Fibroblast of gingiva (primary cell): ENCODE data around the gene MAN2A2.

Experiments
- DNase-seq: peaks from one replicate; pipeline ENCODE4 v3.0.0-alpha.2; 2011; ENCODE audit warnings: low read depth

MAN2A2 gene

DNA sequence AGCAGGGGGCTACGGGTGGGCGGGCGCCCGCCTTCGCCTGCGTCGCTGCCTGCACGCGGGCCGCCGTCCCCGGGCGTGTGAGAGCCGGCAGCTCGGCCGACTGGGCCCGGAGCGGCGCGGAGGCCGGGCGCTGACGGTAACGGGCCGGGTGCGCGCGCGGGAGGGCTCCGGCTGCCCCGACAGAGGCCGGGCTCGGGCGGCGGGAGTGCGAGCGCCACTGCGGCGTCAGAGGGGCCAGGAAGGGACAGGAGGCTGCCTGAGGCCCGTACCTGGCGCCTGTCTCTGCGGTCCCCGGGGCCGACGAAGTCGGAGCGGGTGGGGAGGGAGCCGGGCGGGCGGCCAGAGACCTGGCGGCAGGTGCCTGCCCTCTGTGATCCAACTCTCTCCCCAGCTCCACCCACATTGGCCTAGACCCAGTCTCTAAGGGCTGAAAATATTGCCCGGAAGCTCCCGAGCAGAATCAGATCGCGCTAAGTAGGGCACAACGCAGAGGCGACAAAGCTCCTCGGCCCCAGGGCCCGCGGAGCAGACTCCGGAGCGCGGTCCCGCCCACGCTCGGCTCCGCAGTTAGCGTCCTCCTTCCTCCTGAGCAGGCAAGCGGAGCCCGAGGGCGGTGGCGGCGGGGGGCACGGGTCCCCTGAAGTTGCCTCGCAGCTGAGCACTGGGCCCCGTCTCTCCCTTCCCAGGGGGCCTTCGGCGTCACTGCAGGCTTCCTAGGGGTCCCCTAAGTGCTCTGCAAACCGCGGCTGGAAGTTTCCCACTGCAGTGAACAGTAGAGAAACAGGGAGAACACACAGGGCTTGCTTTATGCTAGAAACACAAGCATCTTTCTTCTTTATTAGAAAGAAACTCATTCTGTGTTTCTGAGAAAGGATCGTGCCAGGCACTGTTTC is at the start of gene MAN2A2:
MAN2A2 (plus strand) TSS at position 463 of the 893 bp plus-strand sequence. CDS start 906 bp downstream, outside the sequence.
- DNase-seq, result peak; percentile 10

DNA sequence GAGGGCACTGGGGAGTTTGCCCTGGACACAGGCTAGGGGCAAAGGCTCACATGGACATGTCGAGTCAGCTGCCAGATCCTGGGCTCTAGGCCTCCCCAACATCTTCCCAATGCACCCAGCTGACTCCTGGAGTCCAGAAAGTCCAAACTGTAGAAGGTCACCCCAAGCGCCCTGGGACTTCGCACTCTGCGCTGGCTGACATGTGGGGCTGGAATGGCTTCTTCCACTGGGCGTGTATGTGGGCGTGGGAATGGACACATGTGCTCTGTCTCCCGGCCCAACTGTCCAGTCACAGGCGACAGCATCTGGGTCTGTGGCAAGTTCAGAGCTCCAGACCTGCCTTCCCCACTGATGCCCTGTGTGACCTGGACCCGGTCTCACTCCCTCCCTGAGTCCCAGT is 48.0 kb upstream of the MAN2A2 start:
- DNase-seq, result no peak

DNA sequence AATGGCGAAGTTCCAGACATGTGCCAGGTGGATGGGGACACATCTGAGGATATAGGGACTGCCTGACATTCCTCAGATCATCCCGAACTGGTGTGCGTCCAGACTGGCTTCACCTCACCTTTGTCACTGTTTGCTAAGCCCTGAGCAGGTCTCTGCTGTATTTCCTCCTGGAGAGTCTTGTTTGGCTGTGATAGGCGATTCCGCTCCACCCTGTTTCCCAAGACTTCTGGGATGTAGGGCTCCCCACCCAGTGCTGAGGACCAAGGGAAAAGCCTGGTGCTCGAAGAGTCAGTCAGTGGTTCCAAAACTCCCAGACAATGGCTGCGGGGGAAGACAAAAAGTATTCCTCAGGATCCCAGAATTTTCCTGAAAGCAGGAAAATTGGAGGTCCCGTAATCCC is 45.8 kb upstream of the MAN2A2 start:
- no peak for DNase-seq

DNA sequence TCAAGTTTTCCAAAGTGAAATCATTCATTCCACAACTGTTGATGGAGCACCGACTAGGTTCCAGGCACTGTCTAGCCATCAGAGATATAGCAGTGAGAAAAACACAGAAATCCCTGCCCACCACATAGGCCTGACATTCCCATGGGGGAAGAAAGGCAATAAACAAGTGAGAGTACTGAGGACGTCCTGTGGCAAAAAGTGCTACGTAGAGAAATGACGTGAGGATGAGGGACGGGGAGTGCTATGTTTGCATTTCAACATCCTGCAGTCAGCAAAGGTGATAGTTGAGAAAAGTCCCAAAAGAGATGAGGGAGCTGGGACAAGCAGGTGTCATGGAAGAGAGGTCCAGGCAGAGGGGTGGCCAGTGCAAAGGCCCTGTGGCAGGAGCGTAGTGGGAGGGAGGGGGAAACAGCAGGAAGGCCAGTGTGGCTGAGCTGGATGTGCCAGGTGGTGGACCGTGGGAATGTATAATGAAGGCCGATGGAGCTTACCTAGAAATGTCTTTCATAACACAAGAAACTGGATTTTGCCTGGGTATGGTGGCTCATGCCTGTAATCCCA is 45.1 kb upstream of the MAN2A2 start:
- DNase-seq, result no peak

DNA sequence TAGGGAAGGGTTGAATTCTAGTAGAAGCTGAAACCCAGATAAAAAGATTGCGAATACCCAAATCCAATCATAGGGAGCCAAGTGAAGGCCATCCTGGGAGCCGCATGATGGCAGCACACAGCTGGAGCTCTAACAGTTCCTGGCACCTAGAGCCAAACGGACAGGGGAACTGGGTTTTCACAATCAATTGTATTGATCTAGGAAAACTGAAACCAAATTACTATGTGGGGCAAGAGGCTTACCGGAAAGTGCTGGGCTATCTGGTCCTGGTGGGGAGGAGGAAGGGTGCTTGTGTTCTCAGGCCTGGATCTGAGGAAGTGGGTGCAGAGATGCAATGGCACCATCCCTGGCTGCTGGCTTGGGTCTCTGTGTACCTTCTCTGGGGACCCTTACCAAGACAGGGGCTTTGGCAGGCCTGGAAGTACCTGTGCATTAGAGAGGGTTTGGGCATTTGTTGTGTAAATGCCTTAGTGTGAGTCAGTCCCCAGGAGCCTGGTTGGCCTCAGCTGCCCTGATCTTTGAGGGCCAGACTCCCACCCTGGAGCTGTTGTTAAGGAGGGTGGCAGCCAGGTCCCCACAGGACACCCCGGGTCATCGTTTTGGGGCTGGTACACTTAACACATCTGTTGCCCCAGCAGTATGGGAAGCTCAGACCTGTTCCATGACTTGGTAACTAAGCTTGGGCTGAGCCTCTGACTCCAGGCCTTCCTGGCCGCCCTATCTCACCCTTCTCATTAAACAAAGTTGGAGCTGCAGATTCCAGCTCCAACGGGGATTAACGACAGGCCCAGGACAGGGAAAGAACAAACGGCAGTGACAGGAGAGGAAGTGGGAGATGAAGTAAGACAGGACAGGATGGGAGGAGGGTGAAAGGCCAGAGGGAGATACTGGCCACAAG is 43.6 kb upstream of the MAN2A2 start:
- no peak for DNase-seq

DNA sequence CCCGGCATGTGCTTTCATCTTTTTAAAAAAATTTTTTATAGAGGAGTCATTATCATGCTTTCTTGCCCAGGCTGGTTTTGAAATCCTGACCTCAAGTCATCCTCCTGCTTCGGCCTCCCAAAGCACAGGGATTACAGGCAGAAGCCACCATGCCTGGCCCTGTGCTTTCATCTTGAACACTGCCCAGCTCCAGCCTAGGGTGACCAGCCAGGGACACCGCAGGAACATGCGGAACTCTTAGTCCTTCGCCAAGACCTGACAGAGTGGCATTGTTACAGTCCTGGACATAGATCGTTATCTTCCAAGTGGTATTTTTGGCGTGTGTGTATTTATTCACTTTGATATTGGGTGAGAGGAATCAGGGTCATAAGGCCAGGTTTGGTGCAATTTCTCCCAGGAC is 42.7 kb upstream of the MAN2A2 start:
- no peak for DNase-seq

DNA sequence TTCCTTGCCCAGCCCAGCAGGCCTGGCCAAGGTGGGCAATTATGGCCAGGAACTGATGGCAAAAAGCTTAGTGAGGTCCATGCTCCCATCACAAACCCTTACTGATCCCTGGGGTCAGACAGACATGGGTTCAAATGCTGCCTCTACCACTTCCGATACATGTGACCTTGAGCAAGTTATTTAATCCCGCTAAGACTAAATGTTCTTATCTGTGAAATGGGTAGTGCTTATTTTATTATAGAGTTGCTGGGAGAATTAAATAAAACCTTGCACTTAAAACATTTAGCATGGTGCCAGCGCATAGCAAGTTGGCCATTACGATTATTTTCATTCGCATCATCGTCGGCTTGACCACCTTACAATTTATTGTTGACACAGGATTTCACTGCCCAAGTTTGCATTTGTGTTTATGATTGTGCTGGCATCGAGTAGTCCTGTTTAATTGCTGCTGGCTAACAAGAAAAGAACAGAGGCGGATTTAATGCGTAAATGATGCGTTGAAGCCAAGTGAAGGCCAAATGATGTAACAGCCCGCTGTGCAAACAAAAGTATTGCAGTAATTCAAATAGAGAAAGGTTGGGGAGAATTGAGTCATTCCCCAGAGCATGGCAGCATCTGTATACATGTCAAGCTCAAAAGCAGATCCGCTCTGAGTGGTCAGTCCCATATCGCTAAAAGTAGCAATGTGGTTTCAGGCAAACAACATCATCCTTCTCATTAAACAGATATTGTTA is 42.0 kb upstream of the MAN2A2 start:
- DNase-seq, result peak; percentile 71

DNA sequence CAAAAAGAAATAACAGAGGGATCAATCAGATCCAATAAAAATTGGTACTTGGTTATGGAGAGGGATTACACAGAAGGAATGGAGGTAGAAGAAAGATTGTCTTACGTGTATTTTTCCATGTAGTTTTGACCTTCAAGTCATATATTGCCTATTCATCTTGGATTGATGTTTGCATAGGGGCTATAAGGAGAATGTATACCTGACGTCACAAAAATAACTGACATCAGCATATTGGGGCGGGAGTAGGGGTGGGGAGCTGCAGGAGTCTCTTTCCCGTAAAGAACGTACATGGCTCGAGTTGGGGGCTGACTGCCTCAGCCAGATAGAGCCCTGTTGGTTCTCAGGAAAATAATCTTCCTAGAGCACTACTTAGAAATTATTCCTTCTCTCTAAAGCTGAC is 40.6 kb upstream of the MAN2A2 start:
- DNase-seq, result no peak

DNA sequence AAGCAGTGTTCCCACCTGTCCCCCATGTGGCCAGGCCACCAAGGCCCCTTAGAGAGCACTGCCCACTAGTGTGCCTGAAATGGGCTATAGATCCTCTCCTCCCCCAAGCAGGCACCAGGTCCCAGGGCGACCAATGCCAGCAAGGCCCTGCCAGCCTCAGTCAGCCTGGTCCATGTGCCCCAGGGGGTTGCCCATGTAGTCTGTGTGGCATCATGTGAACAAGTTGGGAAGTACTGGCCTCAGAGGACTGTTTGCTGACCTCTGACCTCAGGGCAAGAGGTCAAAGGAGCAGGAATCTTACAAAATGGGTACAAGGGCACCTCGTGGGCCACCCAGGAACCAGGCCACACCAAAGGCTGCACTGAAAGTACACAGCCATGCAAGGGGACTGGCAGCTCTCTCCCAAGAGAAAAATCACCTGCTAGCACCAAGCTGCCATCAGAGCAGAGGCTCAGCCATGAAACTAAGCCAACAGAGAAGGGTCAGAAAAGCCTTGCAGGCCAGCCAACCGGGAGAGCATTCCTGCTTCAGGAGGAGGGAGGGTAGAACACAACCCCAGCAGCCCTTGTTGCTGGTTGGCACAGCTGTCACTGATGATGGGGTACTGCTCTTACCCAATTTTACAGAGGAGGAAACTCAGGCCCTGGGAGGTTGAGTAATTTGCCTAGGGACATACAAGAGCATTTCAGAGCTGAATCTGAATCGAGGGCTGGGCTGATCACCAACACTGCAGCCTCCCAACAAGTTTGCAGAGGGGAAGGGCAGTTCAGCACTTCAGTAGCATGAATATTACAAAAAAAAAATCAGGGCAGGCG is 39.9 kb upstream of the MAN2A2 start:
- DNase-seq, result peak; percentile 96

DNA sequence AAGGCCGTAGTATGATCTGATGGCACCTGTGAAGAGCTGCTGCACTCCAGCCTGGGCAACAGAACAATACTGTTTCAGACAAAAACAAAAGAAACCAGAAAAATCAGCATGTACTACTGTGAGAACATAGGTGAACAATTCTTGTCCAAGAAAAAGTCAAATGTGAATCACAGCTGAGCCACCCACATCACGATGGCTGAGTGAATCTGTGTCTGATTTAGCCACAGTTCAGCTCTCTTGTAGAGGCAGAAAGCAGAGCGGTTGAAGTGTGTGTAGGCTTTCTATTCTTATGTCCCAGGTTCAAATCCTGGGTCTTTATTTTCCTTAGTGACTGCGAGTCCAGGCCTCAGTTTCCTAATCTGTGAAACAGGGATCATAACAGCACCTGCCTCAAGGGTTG is 39.1 kb upstream of the MAN2A2 start:
- DNase-seq, result no peak

DNA sequence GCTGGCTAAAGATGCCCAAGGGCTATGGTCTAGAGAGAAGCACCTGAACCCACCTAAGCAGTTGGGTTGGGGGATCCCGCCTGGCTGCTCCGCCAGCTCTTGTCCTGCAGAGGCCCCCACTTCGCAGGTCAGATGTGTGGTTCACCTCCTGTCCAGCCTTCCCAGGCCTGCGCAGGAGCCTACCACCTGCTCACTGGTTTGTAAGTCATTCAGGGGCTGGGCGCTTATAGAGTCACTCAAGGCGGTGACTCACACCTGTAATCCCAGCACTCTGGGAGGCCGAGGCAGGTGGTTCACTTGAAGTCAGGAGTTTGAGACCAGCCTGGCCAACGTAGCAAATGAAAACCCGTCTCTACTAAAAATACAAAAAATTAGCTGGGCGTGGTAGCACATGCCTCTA is 38.6 kb upstream of the MAN2A2 start:
- no peak for DNase-seq

DNA sequence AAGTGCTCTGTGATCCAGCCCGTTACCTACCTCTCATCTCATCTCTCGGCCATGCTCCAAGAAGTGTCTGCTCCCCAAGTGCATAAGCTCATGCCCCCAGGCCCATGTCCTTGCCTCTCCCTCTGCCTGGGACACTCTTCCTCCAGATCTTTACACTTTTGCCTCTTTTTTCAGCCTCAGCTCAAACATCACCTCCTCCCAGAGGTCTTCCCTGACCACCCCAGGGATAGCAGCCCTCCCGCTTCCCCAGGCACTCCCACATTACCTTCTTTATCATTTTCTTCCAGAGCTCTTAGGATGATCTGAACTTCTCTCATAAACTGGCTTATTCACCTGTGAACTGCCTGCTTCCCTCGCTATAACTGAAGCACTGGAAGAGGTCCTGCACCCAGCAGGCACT is 37.4 kb upstream of the MAN2A2 start:
- no peak for DNase-seq

DNA sequence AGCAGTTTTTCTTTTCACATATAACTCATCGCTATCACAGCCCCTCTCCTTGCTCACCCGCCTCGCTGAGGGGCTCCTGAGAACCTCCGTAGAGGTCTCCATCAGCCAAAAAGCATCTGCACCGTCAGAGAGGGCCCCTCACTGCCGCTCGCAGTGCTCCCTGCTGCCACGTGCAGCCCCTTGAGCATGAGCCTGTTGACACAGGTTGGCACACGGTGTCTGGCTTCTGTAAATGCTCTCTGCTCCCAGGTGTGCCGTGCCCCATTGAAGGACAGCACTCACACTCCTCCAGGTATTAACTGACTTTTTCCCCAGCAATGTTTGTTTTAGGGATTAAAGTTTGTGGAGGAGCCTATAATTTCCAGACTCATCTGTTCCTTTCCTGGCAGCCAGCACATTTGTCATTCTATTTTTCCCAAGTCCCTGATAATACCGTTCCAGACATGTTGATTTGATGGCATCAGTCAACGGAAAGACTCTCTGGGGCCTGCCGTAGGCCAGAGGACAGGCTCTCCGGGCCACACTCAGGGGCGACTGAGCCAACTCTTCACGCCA is 36.9 kb upstream of the MAN2A2 start:
- no peak for DNase-seq

DNA sequence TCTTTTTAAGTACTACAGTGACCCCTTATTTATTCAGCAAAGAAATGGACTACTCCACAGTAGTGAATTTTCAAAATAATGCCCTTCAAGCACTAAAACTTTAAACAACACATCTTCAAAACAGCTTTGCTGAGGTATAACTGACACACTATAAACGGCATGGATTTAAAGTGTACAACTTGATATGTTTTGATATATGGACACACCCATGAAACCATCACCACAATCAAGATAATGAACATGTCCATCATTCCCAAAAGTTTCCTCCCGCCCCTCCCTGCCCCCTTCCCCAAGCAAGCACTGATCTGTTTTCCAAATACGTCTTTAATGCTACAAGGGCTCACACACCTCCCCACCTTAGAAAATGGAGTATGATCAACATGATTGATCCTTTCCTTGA is 36.3 kb upstream of the MAN2A2 start:
- no peak for DNase-seq

DNA sequence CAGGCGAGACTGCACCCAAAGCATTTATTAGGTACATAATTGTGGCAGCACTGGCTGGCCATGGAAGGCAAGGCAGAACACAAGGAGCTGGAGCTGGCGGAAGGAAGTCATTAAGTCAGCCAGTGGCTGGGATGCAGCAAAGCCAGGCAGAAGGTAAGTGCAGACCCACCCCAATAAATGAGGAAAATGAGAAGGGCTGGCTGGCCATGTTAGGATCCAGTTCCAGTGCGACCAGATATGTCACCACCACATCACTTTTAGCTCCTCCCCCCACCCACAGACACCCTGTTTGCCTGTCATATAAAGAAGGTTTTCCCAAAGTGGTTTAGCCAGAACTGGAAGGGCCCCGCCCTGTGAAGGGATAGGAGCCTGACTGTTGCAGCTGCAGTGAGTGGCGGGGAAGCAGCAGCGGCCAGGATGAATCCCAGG is 34.8 kb upstream of the MAN2A2 start, which contains the start of gene FURIN:
FURIN (plus strand) TSS at position 328 of the 429 bp plus-strand sequence. CDS start 7,153 bp downstream, outside the sequence.
- no peak for DNase-seq

DNA sequence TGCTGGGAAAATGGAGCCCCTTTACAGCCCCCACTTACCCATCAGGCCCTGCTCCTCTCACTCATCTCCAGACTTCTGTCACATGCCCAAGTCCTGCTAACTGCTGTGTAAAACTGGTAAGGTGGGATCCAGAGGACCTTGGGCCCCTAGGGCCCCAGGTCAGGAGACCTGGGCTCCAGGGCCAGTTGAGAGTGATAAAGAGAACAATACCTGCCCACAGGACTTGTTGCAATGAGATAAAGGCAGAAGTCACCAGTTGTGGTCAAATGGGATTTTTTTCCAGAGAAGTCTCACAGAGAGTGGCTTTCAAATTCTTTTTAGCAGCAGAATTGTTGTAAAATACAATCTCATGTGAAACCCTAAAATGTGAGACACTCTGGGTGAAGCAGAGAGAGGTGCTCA is 34.0 kb upstream of the MAN2A2 start:
- DNase-seq, result no peak

DNA sequence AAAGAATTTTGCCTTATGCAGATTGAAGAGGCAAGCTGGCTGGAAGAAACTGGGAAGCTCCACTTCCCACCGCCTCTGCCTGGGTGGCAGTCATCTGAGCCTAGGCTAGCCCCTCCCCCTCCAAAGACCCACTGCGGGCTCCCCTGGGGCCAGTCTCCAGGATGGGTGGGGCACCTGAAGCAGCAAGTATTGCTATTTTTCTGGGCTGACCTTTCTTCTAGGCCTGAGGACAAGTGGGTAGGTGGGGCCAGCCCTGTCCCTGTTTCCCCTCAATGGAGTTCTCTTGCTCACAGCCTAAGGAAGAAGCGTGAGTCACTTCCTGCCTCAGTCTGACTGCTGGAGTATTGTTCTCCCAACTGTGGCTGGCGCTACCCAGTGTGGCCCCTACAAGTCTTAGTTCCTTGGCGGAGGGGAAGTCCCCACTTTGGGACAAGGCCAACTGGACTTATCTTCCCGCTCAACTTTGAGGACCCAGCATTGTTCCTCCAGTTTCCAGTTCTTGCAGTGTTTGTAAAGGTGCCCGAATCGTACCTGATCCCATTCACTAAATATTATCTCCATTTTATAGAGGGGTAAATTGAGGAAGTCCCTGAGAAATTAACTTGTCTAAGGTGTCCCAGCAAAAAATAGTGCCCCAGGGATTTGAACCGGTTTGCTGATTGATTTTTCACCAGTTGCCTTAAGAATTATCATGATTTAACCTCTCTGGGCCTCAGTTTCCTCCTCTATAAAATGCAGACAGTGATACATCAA is 33.3 kb upstream of the MAN2A2 start:
- DNase-seq, result peak; percentile 85

DNA sequence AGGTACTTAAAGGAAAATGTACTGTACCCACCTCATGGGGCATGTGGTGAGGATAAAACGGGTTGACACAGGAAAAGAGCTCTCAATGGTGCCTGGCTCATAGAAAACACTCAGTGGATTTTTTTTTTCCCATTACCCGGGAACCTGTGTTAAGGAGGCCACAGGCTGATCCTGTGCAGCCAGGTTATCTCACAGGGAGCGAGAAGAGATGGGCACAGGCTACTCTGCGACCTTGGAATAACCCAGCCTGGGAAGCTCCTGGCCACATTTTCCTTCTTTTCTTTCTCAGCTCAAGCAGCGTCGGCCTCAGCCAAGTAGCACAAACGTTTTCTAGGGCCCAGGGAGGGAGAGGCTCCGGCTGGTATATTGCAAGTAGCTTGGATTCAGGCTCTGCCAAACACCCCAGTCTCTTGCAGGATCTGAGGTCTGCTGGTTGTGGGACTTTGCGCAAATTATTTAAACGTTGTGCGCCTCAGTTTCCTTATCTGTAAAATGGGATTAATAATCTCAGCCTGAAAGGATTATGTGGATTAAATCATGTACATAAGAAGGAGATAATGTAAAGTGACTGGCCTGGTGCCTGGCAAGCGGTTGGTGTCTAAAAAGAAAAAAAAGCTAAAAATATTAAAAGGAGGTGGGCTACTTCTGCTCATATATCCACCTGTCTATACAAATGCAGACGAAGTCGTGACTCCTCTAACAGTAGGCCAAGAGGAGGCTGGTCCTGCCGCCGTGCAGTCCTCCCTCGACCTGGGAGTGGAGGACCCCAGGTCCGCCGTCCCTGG is 32.6 kb upstream of the MAN2A2 start:
- DNase-seq, result peak; percentile 20

DNA sequence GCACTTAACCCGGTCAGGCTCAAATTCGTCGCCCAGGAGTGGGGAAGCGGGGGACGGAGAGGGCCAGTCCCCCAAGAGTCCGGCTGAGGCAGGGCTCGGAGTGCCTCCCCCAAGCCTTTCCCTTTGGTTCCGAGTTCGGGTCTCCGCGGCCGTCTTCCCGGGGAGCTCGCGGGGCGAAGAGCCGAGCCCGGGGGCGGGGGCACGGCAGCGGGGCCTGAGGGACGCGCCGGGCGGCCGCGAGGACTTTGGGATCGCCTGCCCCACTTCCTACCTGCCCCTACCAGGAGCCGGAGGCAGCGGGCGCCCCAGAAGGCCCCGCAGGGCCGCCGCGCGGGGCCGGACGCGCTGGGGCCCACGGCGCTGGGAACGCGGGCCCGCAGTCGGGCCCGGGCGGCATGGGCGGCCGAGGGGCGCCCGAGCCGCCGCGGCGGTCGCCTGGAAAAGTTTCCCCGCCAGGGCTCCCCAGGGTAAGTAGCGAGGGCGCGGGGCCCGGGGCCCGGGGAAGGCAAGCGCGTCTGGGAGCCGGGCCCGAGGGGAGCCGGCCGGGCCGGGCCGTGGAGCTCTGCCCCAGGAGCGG is 31.9 kb upstream of the MAN2A2 start:
- peak; percentile 29 for DNase-seq
